ENCODE measurements around the gene PLPPR1. TPM values are rescaled to one million over a fixed set of nuclear protein-coding genes. Genes with fewer than 3 reads are reported as not detected.

PLPPR1 gene
- total and polyA plus RNA-seq, 2 of the 13 experiments (the other 11 are each of a cell fraction or from before 2014, with no cell fraction given), result 16.0 to 84.7 TPM

GRCh38 chr9:101354765-101355708 lies 326.5 kb downstream of the PLPPR1 start (continued):
- TF ChIP-seq PAXIP1 (CRISPR knock-in tag; conservative IDR thresholded peaks at IDR 0.05) (peak; percentile 70; the same call in 1 of the 2 replicates), KLF13 (CRISPR knock-in tag; IDR thresholded peaks at IDR 0.05) (no peak), RFXANK (CRISPR knock-in tag; IDR thresholded peaks at IDR 0.05) (no peak), ZNF672 (CRISPR knock-in tag; IDR thresholded peaks at IDR 0.05) (no peak), ZNF629 (CRISPR knock-in tag; conservative IDR thresholded peaks at IDR 0.05) (no peak), DR1 (CRISPR knock-in tag; IDR thresholded peaks at IDR 0.05) (no peak), BHLHE40 (IDR thresholded peaks at IDR 0.05; ENCODE audit: low read length) (peak; percentile 44), ZNF326 (CRISPR knock-in tag; IDR thresholded peaks at IDR 0.05; ENCODE audit: borderline replicate concordance) (no peak), MEIS1 (CRISPR knock-in tag; IDR thresholded peaks at IDR 0.05; ENCODE audit: borderline replicate concordance) (no peak), ZNF562 (CRISPR knock-in tag; IDR thresholded peaks at IDR 0.05; ENCODE audit: borderline replicate concordance) (no peak)
- TF ChIP-seq, protein P1, sequence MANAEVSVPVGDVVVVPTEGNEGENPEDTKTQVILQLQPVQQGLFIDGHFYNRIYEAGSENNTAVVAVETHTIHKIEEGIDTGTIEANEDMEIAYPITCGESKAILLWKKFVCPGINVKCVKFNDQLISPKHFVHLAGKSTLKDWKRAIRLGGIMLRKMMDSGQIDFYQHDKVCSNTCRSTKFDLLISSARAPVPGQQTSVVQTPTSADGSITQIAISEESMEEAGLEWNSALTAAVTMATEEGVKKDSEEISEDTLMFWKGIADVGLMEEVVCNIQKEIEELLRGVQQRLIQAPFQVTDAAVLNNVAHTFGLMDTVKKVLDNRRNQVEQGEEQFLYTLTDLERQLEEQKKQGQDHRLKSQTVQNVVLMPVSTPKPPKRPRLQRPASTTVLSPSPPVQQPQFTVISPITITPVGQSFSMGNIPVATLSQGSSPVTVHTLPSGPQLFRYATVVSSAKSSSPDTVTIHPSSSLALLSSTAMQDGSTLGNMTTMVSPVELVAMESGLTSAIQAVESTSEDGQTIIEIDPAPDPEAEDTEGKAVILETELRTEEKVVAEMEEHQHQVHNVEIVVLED (CRISPR knock-in tag; IDR thresholded peaks at IDR 0.05; ENCODE audit: borderline replicate concordance), result 0 out of 2 replicates have a peak, but pooled peaks have one; percentile 5
- TF ChIP-seq, protein P2, sequence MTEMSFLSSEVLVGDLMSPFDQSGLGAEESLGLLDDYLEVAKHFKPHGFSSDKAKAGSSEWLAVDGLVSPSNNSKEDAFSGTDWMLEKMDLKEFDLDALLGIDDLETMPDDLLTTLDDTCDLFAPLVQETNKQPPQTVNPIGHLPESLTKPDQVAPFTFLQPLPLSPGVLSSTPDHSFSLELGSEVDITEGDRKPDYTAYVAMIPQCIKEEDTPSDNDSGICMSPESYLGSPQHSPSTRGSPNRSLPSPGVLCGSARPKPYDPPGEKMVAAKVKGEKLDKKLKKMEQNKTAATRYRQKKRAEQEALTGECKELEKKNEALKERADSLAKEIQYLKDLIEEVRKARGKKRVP (CRISPR knock-in tag; IDR thresholded peaks at IDR 0.05), result no peak
- TF ChIP-seq, protein P3, sequence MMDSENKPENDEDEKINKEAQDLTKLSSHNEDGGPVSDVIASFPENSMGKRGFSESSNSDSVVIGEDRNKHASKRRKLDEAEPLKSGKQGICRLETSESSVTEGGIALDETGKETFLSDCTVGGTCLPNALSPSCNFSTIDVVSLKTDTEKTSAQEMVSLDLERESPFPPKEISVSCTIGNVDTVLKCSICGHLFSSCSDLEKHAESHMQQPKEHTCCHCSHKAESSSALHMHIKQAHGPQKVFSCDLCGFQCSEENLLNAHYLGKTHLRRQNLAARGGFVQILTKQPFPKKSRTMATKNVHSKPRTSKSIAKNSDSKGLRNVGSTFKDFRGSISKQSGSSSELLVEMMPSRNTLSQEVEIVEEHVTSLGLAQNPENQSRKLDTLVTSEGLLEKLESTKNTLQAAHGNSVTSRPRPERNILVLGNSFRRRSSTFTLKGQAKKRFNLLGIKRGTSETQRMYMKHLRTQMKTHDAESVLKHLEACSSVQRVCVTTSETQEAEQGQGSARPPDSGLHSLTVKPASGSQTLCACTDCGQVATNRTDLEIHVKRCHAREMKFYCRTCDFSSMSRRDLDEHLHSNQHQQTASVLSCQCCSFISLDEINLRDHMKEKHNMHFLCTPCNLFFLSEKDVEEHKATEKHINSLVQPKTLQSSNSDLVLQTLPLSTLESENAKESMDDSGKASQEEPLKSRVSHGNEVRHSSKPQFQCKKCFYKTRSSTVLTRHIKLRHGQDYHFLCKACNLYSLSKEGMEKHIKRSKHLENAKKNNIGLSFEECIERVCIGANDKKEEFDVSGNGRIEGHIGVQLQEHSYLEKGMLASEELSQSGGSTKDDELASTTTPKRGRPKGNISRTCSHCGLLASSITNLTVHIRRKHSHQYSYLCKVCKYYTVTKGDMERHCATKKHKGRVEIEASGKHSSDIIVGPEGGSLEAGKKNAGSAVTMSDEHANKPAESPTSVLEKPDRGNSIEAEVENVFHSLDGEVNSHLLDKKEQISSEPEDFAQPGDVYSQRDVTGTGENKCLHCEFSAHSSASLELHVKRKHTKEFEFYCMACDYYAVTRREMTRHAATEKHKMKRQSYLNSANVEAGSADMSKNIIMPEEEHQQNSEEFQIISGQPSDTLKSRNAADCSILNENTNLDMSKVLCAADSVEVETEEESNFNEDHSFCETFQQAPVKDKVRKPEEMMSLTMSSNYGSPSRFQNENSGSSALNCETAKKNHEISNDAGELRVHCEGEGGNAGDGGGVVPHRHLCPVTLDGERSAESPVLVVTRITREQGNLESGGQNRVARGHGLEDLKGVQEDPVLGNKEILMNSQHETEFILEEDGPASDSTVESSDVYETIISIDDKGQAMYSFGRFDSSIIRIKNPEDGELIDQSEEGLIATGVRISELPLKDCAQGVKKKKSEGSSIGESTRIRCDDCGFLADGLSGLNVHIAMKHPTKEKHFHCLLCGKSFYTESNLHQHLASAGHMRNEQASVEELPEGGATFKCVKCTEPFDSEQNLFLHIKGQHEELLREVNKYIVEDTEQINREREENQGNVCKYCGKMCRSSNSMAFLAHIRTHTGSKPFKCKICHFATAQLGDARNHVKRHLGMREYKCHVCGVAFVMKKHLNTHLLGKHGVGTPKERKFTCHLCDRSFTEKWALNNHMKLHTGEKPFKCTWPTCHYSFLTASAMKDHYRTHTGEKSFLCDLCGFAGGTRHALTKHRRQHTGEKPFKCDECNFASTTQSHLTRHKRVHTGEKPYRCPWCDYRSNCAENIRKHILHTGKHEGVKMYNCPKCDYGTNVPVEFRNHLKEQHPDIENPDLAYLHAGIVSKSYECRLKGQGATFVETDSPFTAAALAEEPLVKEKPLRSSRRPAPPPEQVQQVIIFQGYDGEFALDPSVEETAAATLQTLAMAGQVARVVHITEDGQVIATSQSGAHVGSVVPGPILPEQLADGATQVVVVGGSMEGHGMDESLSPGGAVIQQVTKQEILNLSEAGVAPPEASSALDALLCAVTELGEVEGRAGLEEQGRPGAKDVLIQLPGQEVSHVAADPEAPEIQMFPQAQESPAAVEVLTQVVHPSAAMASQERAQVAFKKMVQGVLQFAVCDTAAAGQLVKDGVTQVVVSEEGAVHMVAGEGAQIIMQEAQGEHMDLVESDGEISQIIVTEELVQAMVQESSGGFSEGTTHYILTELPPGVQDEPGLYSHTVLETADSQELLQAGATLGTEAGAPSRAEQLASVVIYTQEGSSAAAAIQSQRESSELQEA (CRISPR knock-in tag; IDR thresholded peaks at IDR 0.05; ENCODE audit: not compliant biosample characterization), result no peak
